H1 (cell line): ENCODE data around the gene KRT32. TPM values are rescaled to one million over a fixed set of nuclear protein-coding genes. Genes with fewer than 3 reads are reported as not detected.

Source experiments
- CTCF ChIA-PET: fragments of 300-600 bp; sonication (Branson Sonifier 250); formaldehyde crosslinking; loops from one replicate; lab custom pipeline; 2021; ENCODE audit not compliant: partially characterized antibody; lab: Charles Lee
- POLR2A ChIA-PET: fragments of 300-600 bp; sonication (Branson Sonifier 250); formaldehyde crosslinking; loops from one replicate; lab custom pipeline; 2021; ENCODE audit warnings: inconsistent platforms; ENCODE audit not compliant: partially characterized antibody; lab: Charles Lee
- DNase-seq, 2 experiments: peaks; one replicate each; pipeline versions ENCODE4 v3.0.0 to v3.0.0-alpha.2; 2010 to 2022; ENCODE audit warnings: low spot score in 2 of 2, low read depth in 1 of 2, mixed read lengths in 1 of 2
- FAIRE-seq: peaks from 2 replicates; lab custom pipeline; 2011; peaks lifted over from hg19 to GRCh38; lab: Jason Lieb, UNC
- H2AFZ ChIP-seq: 2 replicates; pipeline ENCODE4 v1.8.1; 2012; ENCODE audit warnings: low read length, inconsistent platforms
- H2AK5ac ChIP-seq: 2 replicates; pipeline ENCODE4 v1.6.1; 2013; ENCODE audit warnings: low read depth, low read length
- H2BK120ac ChIP-seq: replicated peaks from 2 replicates; pipeline ENCODE3; 2013; ENCODE audit warnings: low read depth, low read length, inconsistent platforms
- H2BK12ac ChIP-seq: 2 replicates; pipeline ENCODE4 v1.6.1; 2013; ENCODE audit warnings: low read depth, low read length
- H2BK15ac ChIP-seq: 2 replicates; pipeline ENCODE4 v1.6.1; 2013; ENCODE audit warnings: low read length
- H2BK20ac ChIP-seq: 2 replicates; pipeline ENCODE4 v1.6.1; 2013; ENCODE audit warnings: low read length
- H2BK5ac ChIP-seq: 2 replicates; pipeline ENCODE4 v1.6.1; 2013; ENCODE audit warnings: low read depth, low read length
- H3K14ac ChIP-seq: 2 replicates; pipeline ENCODE4 v1.6.1; 2013; ENCODE audit warnings: inconsistent platforms; ENCODE audit not compliant: insufficient read length
- H3K18ac ChIP-seq: 2 replicates; pipeline ENCODE4 v1.6.1; 2013; ENCODE audit warnings: low read length; ENCODE audit errors: extremely low read depth
- H3K23ac ChIP-seq: 2 replicates; pipeline ENCODE4 v1.6.1; 2013; ENCODE audit warnings: inconsistent platforms; ENCODE audit not compliant: insufficient read length
- H3K23me2 ChIP-seq: 2 replicates; pipeline ENCODE4 v1.6.1; 2013; ENCODE audit warnings: low read depth, low read length
- H3K27ac ChIP-seq: 2 replicates; pipeline ENCODE4 v1.6.1; 2011; ENCODE audit warnings: low read depth, low read length, inconsistent platforms
- H3K27me3 ChIP-seq, 4 experiments: replicated peaks in 1 of 4; 1 replicate in 1 of 4; 2 replicates in 3 of 4; pipeline versions ENCODE4 v1.6.1 to v1.8.1; 2011 to 2013; ENCODE audit warnings: low read length in 3 of 4, mild to moderate bottlenecking in 3 of 4, inconsistent platforms in 2 of 4, mixed read lengths in 2 of 4, moderate library complexity in 1 of 4; ENCODE audit not compliant: control insufficient read depth in 3 of 4, insufficient read depth in 3 of 4; ENCODE audit errors: extremely low read depth in 1 of 4
- H3K36me3 ChIP-seq, 4 experiments: 2 replicates each; pipeline versions ENCODE4 v1.6.1 to v1.8.1; 2011 to 2013; ENCODE audit warnings: mild to moderate bottlenecking in 4 of 4, low read length in 3 of 4, moderate library complexity in 2 of 4, control low read depth in 1 of 4, inconsistent platforms in 1 of 4; ENCODE audit not compliant: insufficient read depth in 4 of 4, control insufficient read depth in 2 of 4
- H3K4ac ChIP-seq: replicated peaks from 2 replicates; pipeline ENCODE3; 2013; ENCODE audit warnings: low read length, low read depth, mixed read lengths, inconsistent platforms; ENCODE audit not compliant: insufficient read length
- H3K4me1 ChIP-seq, 4 experiments: replicated peaks in 1 of 4; 1 replicate in 1 of 4; 2 replicates in 3 of 4; pipeline versions ENCODE4 v1.6.1 to v1.8.1; 2011 to 2013; ENCODE audit warnings: low read length in 3 of 4, inconsistent platforms in 2 of 4, mixed read lengths in 1 of 4; ENCODE audit not compliant: insufficient read depth in 4 of 4, control insufficient read depth in 3 of 4
- H3K4me2 ChIP-seq, 2 experiments: 2 replicates each; pipeline versions ENCODE4 v1.6.1 to v1.8.1; 2011 to 2013; ENCODE audit warnings: low read depth in 2 of 2, low read length in 2 of 2, control low read depth in 1 of 2, inconsistent platforms in 1 of 2, mild to moderate bottlenecking in 1 of 2; ENCODE audit not compliant: insufficient read depth in 1 of 2
- H3K4me3 ChIP-seq, 4 experiments: fragments of 200-600, 300-600 bp in 1 of 4; sonication (generic), shearing (Covaris generic), sonication (Bioruptor Twin) in 1 of 4; 2 replicates each; pipeline versions ENCODE4 v1.5.1 to v1.8.1; 2011 to 2016; ENCODE audit warnings: low read length in 4 of 4, low read depth in 3 of 4, control low read depth in 2 of 4, inconsistent platforms in 2 of 4, mild to moderate bottlenecking in 2 of 4, mixed read lengths in 1 of 4, moderate library complexity in 1 of 4; ENCODE audit not compliant: insufficient read depth in 2 of 4; ENCODE audit errors: extremely low read depth in 1 of 4
- H3K56ac ChIP-seq: replicated peaks from 2 replicates; pipeline ENCODE3; 2013; ENCODE audit warnings: low read depth, mild to moderate bottlenecking, mixed read lengths, low read length, inconsistent platforms; ENCODE audit not compliant: insufficient read length
- H3K79me1 ChIP-seq: 2 replicates; pipeline ENCODE4 v1.6.1; 2013; ENCODE audit warnings: low read depth, low read length, control low read depth
- H3K79me2 ChIP-seq, 2 experiments: 2 replicates each; pipeline versions ENCODE4 v1.6.1 to v1.8.1; 2012 to 2013; ENCODE audit warnings: low read length in 2 of 2, mild to moderate bottlenecking in 2 of 2, inconsistent platforms in 1 of 2; ENCODE audit not compliant: insufficient read depth in 2 of 2, control insufficient read depth in 1 of 2
- H3K9ac ChIP-seq, 4 experiments: replicated peaks in 1 of 4; 1 replicate in 1 of 4; 2 replicates in 3 of 4; pipeline versions ENCODE4 v1.6.1 to v1.8.1; 2011 to 2013; ENCODE audit warnings: low read depth in 3 of 4, low read length in 3 of 4, control low read depth in 2 of 4, mild to moderate bottlenecking in 2 of 4, moderate library complexity in 2 of 4, inconsistent platforms in 1 of 4; ENCODE audit errors: extremely low read depth in 1 of 4
- H3K9me3 ChIP-seq, 2 experiments: 2 replicates each; pipeline versions ENCODE4 v1.6.1 to v1.8.1; 2012 to 2013; ENCODE audit warnings: mild to moderate bottlenecking in 2 of 2, moderate library complexity in 2 of 2, control low read depth in 1 of 2, inconsistent platforms in 1 of 2, low read depth in 1 of 2, low read length in 1 of 2, mixed read lengths in 1 of 2; ENCODE audit not compliant: insufficient read depth in 2 of 2
- H4K20me1 ChIP-seq, 2 experiments: replicated peaks in 1 of 2; 2 replicates each; pipeline versions ENCODE3 to v1.8.1; 2011 to 2013; ENCODE audit warnings: inconsistent platforms in 2 of 2, low read length in 2 of 2, mild to moderate bottlenecking in 1 of 2; ENCODE audit not compliant: insufficient read depth in 2 of 2, control insufficient read depth in 1 of 2
- H4K5ac ChIP-seq: 2 replicates; pipeline ENCODE4 v1.6.1; 2013; ENCODE audit warnings: low read length, low read depth, mixed read lengths, inconsistent platforms; ENCODE audit not compliant: insufficient read length
- H4K8ac ChIP-seq: 2 replicates; pipeline ENCODE4 v1.8.0; 2013; ENCODE audit warnings: mild to moderate bottlenecking, moderate library complexity, low read length, inconsistent platforms; ENCODE audit not compliant: insufficient read depth; ENCODE audit errors: extremely low read depth
- H4K91ac ChIP-seq: replicated peaks from 2 replicates; pipeline ENCODE3; 2013; ENCODE audit warnings: low read length, mixed read lengths, inconsistent platforms; ENCODE audit not compliant: insufficient read length
- CEBPB ChIP-seq: IDR thresholded peaks from 2 replicates; pipeline ENCODE4 v1.6.1; 2012; ENCODE audit warnings: low read depth, low read length
- CHD1 ChIP-seq: IDR thresholded peaks from 2 replicates; pipeline ENCODE4 v1.6.1; 2012; ENCODE audit warnings: low read depth, low read length, improper control_type of control experiment
- CHD2 ChIP-seq: IDR thresholded peaks from 2 replicates; pipeline ENCODE4 v1.6.1; 2012; ENCODE audit warnings: low read length, improper control_type of control experiment
- E2F6 ChIP-seq: IDR thresholded peaks from 2 replicates; pipeline ENCODE4 v1.6.1; 2012; ENCODE audit warnings: inconsistent platforms
- JUN ChIP-seq: IDR thresholded peaks from 2 replicates; pipeline ENCODE4 v1.6.1; 2011; ENCODE audit warnings: low read depth, mild to moderate bottlenecking, improper control_type of control experiment, low read length
- PHF8 ChIP-seq: fragments of 200-600 bp; sonication (generic); conservative IDR thresholded peaks from 2 replicates; pipeline ENCODE4 v1.7.1; 2012; ENCODE audit warnings: low read depth, mild to moderate bottlenecking, inconsistent platforms, low read length, moderate library complexity
- POLR2A ChIP-seq, 2 experiments: IDR thresholded peaks; 1 replicate in 1 of 2; 2 replicates in 1 of 2; pipeline ENCODE4 v1.6.1; 2011; ENCODE audit warnings: low read depth in 2 of 2, low read length in 2 of 2, mild to moderate bottlenecking in 2 of 2; ENCODE audit errors: control extremely low read depth in 1 of 2
- POLR2AphosphoS5 ChIP-seq: IDR thresholded peaks from 2 replicates; pipeline ENCODE4 v1.6.1; 2011; ENCODE audit warnings: low read depth, low read length
- RBBP5 ChIP-seq: IDR thresholded peaks from 2 replicates; pipeline ENCODE4 v1.7.1; 2012; ENCODE audit warnings: low read depth, mild to moderate bottlenecking, inconsistent platforms, low read length, moderate library complexity, borderline replicate concordance
- RXRA ChIP-seq: IDR thresholded peaks from 2 replicates; pipeline ENCODE4 v1.6.1; 2011; ENCODE audit warnings: low read depth, mild to moderate bottlenecking, low read length, moderate library complexity; ENCODE audit not compliant: insufficient read depth
- SP1 ChIP-seq: IDR thresholded peaks from 2 replicates; pipeline ENCODE4 v1.6.1; 2011; ENCODE audit warnings: low read depth, low read length
- TEAD4 ChIP-seq: IDR thresholded peaks from 2 replicates; pipeline ENCODE4 v1.6.1; 2012; ENCODE audit warnings: low read depth, low read length, inconsistent platforms, mixed read lengths
- ZNF274 ChIP-seq: IDR thresholded peaks from 2 replicates; pipeline ENCODE4 v1.7.0; 2012; ENCODE audit warnings: low read length, borderline replicate concordance; ENCODE audit errors: extremely low read depth
- WGBS, 2 experiments: shearing (Covaris generic) in 1 of 2; methylation state at CpG; one replicate each; pipeline versions ENCODE4 v1.1.6 to v1.1.7; 2013 to 2015; ENCODE audit warnings: low lambda C conversion rate in 2 of 2, mixed read lengths in 2 of 2, inconsistent platforms in 1 of 2, low coverage in 1 of 2, missing lambda C conversion rate in 1 of 2; ENCODE audit not compliant: insufficient replicate concordance in 2 of 2, insufficient coverage in 1 of 2, insufficient read length in 1 of 2; ENCODE audit errors: extremely low coverage in 1 of 2, missing lambda C conversion rate in 1 of 2; 5-methylcytosine and 5-hydroxymethylcytosine counted together
- polyA plus RNA-seq, 7 experiments: library from polyadenylated mRNA; depleted of rRNA in 3 of 7; stranded (reverse) in 5 of 7; unstranded in 2 of 7; fragments of >200 nt in 5 of 7; fragments of 200-250 nt in 2 of 7; gene quantifications; 1 replicate in 5 of 7; 2 replicates in 1 of 7; 4 replicates in 1 of 7; pipeline versions ENCODE4 v1.2.1 to v1.2.3, GENCODE V29; 2011 to 2013; ENCODE audit warnings: missing spikeins in 2 of 7, mixed read lengths in 2 of 7
- total RNA-seq: library from RNA; stranded (reverse); fragmentation: NEBNext Ultra II Directional; extraction: Animal tissue kit (Norgen Biotek cat#: 25700); gene quantifications from 2 replicates; pipeline ENCODE4 v1.2.1, GENCODE V29; 2021

The KRT32 gene
- total and polyA plus RNA-seq, 2 of the 8 experiments (the other 6 are each of a cell fraction or from before 2014, with no cell fraction given): not detected

DNA sequence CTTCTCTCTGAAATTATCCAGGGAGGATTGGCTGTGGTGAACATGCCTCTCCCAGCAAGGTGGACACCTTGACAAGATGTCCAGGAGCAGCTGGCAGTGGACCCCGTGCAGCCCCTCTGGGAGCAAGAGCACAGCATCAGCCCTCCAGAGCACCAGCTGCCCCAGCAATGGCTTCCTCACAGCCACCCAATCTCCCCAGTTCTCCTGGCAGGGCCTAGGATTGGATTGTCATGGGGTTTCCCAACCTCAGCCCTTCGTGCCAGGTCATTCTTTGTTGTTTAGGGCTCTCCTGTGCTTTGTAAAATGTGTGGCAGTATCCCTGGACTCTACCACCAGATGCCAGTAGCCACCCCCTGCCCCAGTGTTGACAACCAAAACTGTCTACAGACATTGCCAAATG is 24.3 kb upstream of the KRT32 start:
- H3K18ac ChIP-seq: no peak overlapping the region
- H3K9me3 ChIP-seq: no peaks in the 10 kb centered on the region
- no peak overlapping the region for H3K27ac ChIP-seq
- peaks cover 0 to 7% (median 3%) of the 10 kb centered on the region in 4 experiments; a peak in 4 of 7 replicates for H3K27me3 ChIP-seq
- 77% methylated on average over 2 of the region's 2 CpGs; no CpG with 5 or more reads in 1 of the 2 experiments for WGBS, 2 experiments
- H2BK120ac ChIP-seq: no peak overlapping the region
- H3K36me3 ChIP-seq: no peaks in the 10 kb centered on the region
- H3K23me2 ChIP-seq: no peaks in the 10 kb centered on the region
- H2BK12ac ChIP-seq: no peak overlapping the region
- no peak overlapping the region for H4K8ac ChIP-seq
- no peak overlapping the region for H3K23ac ChIP-seq
- H3K4ac ChIP-seq: no peak overlapping the region
- no peak overlapping the region for H4K5ac ChIP-seq
- no peak overlapping the region for H3K14ac ChIP-seq
- no peak overlapping the region for H3K9ac ChIP-seq
- no peak for FAIRE-seq
- H4K91ac ChIP-seq: no peak overlapping the region
- H3K79me2 ChIP-seq: no peaks in the 10 kb centered on the region
- ChIA-PET POLR2A (interaction anchor here (1.3 kb wide), 2 partner anchors 11 to 198 kb away, joined by 3 to 5 read pairs; no protein-coding TSS in a partner anchor), CTCF (interaction anchor here (1.0 to 33.9 kb wide), 9 partner anchors 9 to 171 kb away, joined by 3 to 427 read pairs (median 3); partner anchors contain the start of genes KRT13 and KRT35)
- H2AFZ ChIP-seq: no peak overlapping the region
- no peak overlapping the region for H2BK20ac ChIP-seq
- no peak overlapping the region for H2BK15ac ChIP-seq
- H3K56ac ChIP-seq: no peak overlapping the region
- TF ChIP-seq CHD1: no peak
- no peak for TF ChIP-seq POLR2AphosphoS5
- no peak for TF ChIP-seq JUN
- no peak for TF ChIP-seq ZNF274
- TF ChIP-seq TEAD4: no peak
- TF ChIP-seq SP1: no peak
- TF ChIP-seq RXRA: no peak
- no peak for TF ChIP-seq POLR2A (IDR thresholded peaks at IDR 0.05; ENCODE audit: control extremely low read depth in 1 of 2, low read depth in 2 of 2, low read length in 2 of 2)
- no peak for TF ChIP-seq CHD2
- TF ChIP-seq RBBP5: no peak
- no peak for TF ChIP-seq E2F6
- no peak for TF ChIP-seq PHF8
- no peak for TF ChIP-seq CEBPB
- H2AK5ac ChIP-seq: no peak overlapping the region
- H3K79me1 ChIP-seq: no peaks in the 10 kb centered on the region
- H3K4me3 ChIP-seq: no peak overlapping the region
- H3K4me1 ChIP-seq: no peaks in the 10 kb centered on the region; a peak in 2 of 7 replicates
- no peak for DNase-seq
- H2BK5ac ChIP-seq: no peak overlapping the region
- no peak overlapping the region for H3K4me2 ChIP-seq
- H4K20me1 ChIP-seq: no peaks in the 10 kb centered on the region
